Ovary (tissue), 3 donors: ENCODE measurements around the gene ZNF429.

Experiments used
- EP300 ChIP-seq: sonication (generic); formaldehyde crosslinking; IDR thresholded peaks from one replicate; pipeline ENCODE4 v1.6.1; 2017; ENCODE audit warnings: antibody characterized with exemption
- POLR2A ChIP-seq: fragments of 450-650 bp; IDR thresholded peaks from one replicate; pipeline ENCODE4 v1.6.1; 2017; ENCODE audit warnings: antibody characterized with exemption, mild to moderate bottlenecking, moderate library complexity
- TF ChIP-seq, protein P1 (sequence below), 3 donors: fragments of 450-650 bp in 2 of 3; fragments of 200-600 bp in 1 of 3; IDR thresholded peaks; one replicate each; pipeline versions ENCODE4 v1.5.1 to v1.8.0; 2016 to 2022; ENCODE audit warnings: antibody characterized with exemption in 3 of 3, mild to moderate bottlenecking in 1 of 3
- donor health status: DM: no; HTN: no; CAD: no.

DNA sequence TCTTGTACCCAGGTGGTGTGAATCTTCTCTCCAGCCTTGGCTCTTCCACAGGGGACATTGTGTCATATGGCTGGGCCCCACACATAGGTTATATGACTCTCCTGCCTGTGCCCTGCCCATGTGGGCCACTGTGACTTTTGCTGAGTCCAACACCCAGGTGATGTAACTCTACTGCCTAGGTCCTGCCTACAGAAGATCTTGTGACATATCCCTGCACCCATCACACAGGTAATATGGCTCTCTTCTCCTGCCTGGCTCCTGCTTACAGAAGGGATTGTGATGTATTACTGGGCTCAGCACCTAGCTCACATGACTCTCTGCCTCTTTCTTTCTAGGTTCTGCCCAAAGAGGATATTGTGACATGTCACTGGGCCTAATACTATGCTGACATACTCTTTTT lies 19.5 kb upstream of the ZNF429 start:
- TF ChIP-seq, protein P1, sequence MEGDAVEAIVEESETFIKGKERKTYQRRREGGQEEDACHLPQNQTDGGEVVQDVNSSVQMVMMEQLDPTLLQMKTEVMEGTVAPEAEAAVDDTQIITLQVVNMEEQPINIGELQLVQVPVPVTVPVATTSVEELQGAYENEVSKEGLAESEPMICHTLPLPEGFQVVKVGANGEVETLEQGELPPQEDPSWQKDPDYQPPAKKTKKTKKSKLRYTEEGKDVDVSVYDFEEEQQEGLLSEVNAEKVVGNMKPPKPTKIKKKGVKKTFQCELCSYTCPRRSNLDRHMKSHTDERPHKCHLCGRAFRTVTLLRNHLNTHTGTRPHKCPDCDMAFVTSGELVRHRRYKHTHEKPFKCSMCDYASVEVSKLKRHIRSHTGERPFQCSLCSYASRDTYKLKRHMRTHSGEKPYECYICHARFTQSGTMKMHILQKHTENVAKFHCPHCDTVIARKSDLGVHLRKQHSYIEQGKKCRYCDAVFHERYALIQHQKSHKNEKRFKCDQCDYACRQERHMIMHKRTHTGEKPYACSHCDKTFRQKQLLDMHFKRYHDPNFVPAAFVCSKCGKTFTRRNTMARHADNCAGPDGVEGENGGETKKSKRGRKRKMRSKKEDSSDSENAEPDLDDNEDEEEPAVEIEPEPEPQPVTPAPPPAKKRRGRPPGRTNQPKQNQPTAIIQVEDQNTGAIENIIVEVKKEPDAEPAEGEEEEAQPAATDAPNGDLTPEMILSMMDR (IDR thresholded peaks at IDR 0.05) = no peak
- TF ChIP-seq POLR2A (no peak), EP300 (no peak)
